Activated CD4-positive, alpha-beta memory T cell treated with anti-CD3 and anti-CD28 coated beads for 36 hours (primary cell): ENCODE results near the gene JCHAIN. TPM values are rescaled to one million over a fixed set of nuclear protein-coding genes. Genes with fewer than 3 reads are reported as not detected.
"Not testable (repeated sequence)": the region's sequence is repeated elsewhere in the genome, so short reads cannot be mapped to it uniquely, and the experiment has no call there.

Experiments
- CTCF ChIA-PET: fragments of 350-600 bp; sonication (Branson Sonifier 250); formaldehyde crosslinking; loops from one replicate; lab custom pipeline; 2021; ENCODE audit warnings: antibody characterized with exemption, inconsistent platforms; lab: Charles Lee
- POLR2A ChIA-PET: fragments of 350-600 bp; sonication (Branson Sonifier 250); formaldehyde crosslinking; loops from one replicate; lab custom pipeline; 2021; ENCODE audit warnings: antibody characterized with exemption; lab: Charles Lee
- DNase-seq: peaks from one replicate; pipeline ENCODE4 v3.0.0-alpha.2; 2020
- H3K27ac Mint-ChIP-seq: one replicate; pipeline ENCODE4 v1.8.0; 2021; ENCODE audit warnings: mixed read lengths
- H3K27me3 Mint-ChIP-seq: one replicate; pipeline ENCODE4 v1.8.0; 2021; ENCODE audit warnings: mixed read lengths
- H3K36me3 Mint-ChIP-seq: one replicate; pipeline ENCODE4 v1.8.0; 2021; ENCODE audit warnings: mixed read lengths
- H3K4me1 Mint-ChIP-seq: one replicate; pipeline ENCODE4 v1.8.0; 2021; ENCODE audit warnings: low read depth, mixed read lengths
- H3K4me3 Mint-ChIP-seq: one replicate; pipeline ENCODE4 v1.8.0; 2021; ENCODE audit warnings: mild to moderate bottlenecking, mixed read lengths
- H3K9me3 Mint-ChIP-seq: one replicate; pipeline ENCODE4 v1.8.0; 2021; ENCODE audit warnings: mixed read lengths
- intact Hi-C: fragments of 100-400 bp; cut with micrococcal nuclease; formaldehyde crosslinking; loops from one replicate; pipeline ENCODE4 v1.15.1; 2023
- total RNA-seq, 2 experiments: library from RNA; stranded (reverse); gene quantifications; one replicate each; pipeline ENCODE4 v1.2.3, GENCODE V29; 2021

JCHAIN gene
- total RNA-seq, 2 experiments from 2014 or later, result not detected

- POLR2A ChIA-PET, result no interaction called here
- intact Hi-C loops, result no loop called here
- H3K9me3 Mint-ChIP-seq, result no peaks in the 10 kb centered on the region
Measured at GRCh38 chr4:70667740-70668535, 1.6 kb upstream of the JCHAIN start.

GRCh38 chr4:70661309-70661922 lies 4.9 kb downstream of the JCHAIN start:
- DNase-seq, result peak; percentile 37
- H3K9me3 Mint-ChIP-seq, H3K27ac Mint-ChIP-seq, H3K4me3 Mint-ChIP-seq, H3K27me3 Mint-ChIP-seq, intact Hi-C loops, H3K36me3 Mint-ChIP-seq: not testable (repeated sequence)
- POLR2A ChIA-PET, result interaction anchor here (0.6 kb wide), 1 partner anchor 45 kb away, joined by 4 read pairs; no protein-coding TSS in a partner anchor
- CTCF ChIA-PET, result interaction anchor here (1.0 kb wide), 2 partner anchors 8 to 26 kb away, joined by 3 read pairs; no protein-coding TSS in a partner anchor
- H3K4me1 Mint-ChIP-seq, result peaks cover 10% of the 10 kb centered on the region

More at GRCh38 chr4:70667740-70668535, 1.6 kb upstream of the JCHAIN start:
- no peak for DNase-seq
- H3K27me3 Mint-ChIP-seq, result peaks cover 2% of the 10 kb centered on the region
- CTCF ChIA-PET, result interaction anchor here (0.6 to 1.9 kb wide), 3 partner anchors 16 to 134 kb away, joined by 3 to 4 read pairs (median 3); partner anchors contain the start of gene UTP3
- H3K4me1 Mint-ChIP-seq, result no peaks in the 10 kb centered on the region
- no peak overlapping the region for H3K27ac Mint-ChIP-seq
- no peaks in the 10 kb centered on the region for H3K36me3 Mint-ChIP-seq
- H3K4me3 Mint-ChIP-seq, result no peak overlapping the region

- Mint-ChIP-seq H3K4me1 (peaks cover 10% of the 10 kb centered on the region), H3K27ac (no peak overlapping the region), H3K4me3 (no peak overlapping the region), H3K9me3 (no peaks in the 10 kb centered on the region), H3K36me3 (no peaks in the 10 kb centered on the region), H3K27me3 (no peaks in the 10 kb centered on the region)
- intact Hi-C loops, result no loop called here
- ChIA-PET POLR2A (no interaction called here), CTCF (no interaction called here)
- DNase-seq, result no peak
Measured at GRCh38 chr4:70660106-70660505, 6.2 kb downstream of the JCHAIN start.

- intact Hi-C loops, result no loop called here
- peaks cover 10% of the 10 kb centered on the region for H3K4me1 Mint-ChIP-seq
- H3K27ac Mint-ChIP-seq, result no peak overlapping the region
- no peaks in the 10 kb centered on the region for H3K9me3 Mint-ChIP-seq
- no peaks in the 10 kb centered on the region for H3K36me3 Mint-ChIP-seq
- DNase-seq, result no peak
- no peak overlapping the region for H3K4me3 Mint-ChIP-seq
- ChIA-PET POLR2A (no interaction called here), CTCF (no interaction called here)
- H3K27me3 Mint-ChIP-seq, result peaks cover 3% of the 10 kb centered on the region
Measured at GRCh38 chr4:70658418-70658817, 7.9 kb downstream of the JCHAIN start.

GRCh38 chr4:70657326-70657725 lies 9.0 kb downstream of the JCHAIN start:
- Mint-ChIP-seq H3K36me3 (no peaks in the 10 kb centered on the region), H3K27ac (no peak overlapping the region), H3K4me1 (peaks cover 10% of the 10 kb centered on the region), H3K9me3 (no peaks in the 10 kb centered on the region), H3K27me3 (peaks cover 3% of the 10 kb centered on the region), H3K4me3 (no peak overlapping the region)
- ChIA-PET CTCF (no interaction called here), POLR2A (no interaction called here)
- intact Hi-C loops, result no loop called here
- no peak for DNase-seq

GRCh38 chr4:70654605-70655011 lies 11.7 kb downstream of the JCHAIN start:
- Mint-ChIP-seq H3K27me3 (peaks cover 3% of the 10 kb centered on the region), H3K4me3 (no peak overlapping the region), H3K4me1 (no peaks in the 10 kb centered on the region), H3K27ac (no peak overlapping the region), H3K9me3 (no peaks in the 10 kb centered on the region), H3K36me3 (no peaks in the 10 kb centered on the region)
- intact Hi-C loops, result no loop called here
- ChIA-PET CTCF (no interaction called here), POLR2A (no interaction called here)
- no peak for DNase-seq

GRCh38 chr4:70651864-70652506 lies 14.3 kb downstream of the JCHAIN start:
- DNase-seq, result no peak
- POLR2A ChIA-PET, result no interaction called here

GRCh38 chr4:70650741-70651140 lies 15.6 kb downstream of the JCHAIN start:
- intact Hi-C loops, H3K9me3 Mint-ChIP-seq, H3K4me3 Mint-ChIP-seq, CTCF ChIA-PET, H3K27me3 Mint-ChIP-seq, DNase-seq, H3K36me3 Mint-ChIP-seq, H3K4me1 Mint-ChIP-seq, POLR2A ChIA-PET, H3K27ac Mint-ChIP-seq: not testable (repeated sequence)

More at GRCh38 chr4:70651864-70652506, 14.3 kb downstream of the JCHAIN start:
- no peaks in the 10 kb centered on the region for H3K36me3 Mint-ChIP-seq
- no peaks in the 10 kb centered on the region for H3K9me3 Mint-ChIP-seq
- intact Hi-C loops, result loop anchor here (1.0 kb wide), 1 partner anchor 36 kb away; the partner anchor contains the start of gene UTP3
- peaks cover 3% of the 10 kb centered on the region for H3K27me3 Mint-ChIP-seq
- H3K27ac Mint-ChIP-seq, result no peak overlapping the region
- no peak overlapping the region for H3K4me3 Mint-ChIP-seq
- H3K4me1 Mint-ChIP-seq, result no peaks in the 10 kb centered on the region
- CTCF ChIA-PET, result interaction anchor here (0.7 to 1.5 kb wide), 18 partner anchors 9 to 536 kb away, joined by 3 to 7 read pairs (median 3); no protein-coding TSS in a partner anchor

GRCh38 chr4:70640192-70640591 lies 26.1 kb downstream of the JCHAIN start:
- H3K9me3 Mint-ChIP-seq, result no peaks in the 10 kb centered on the region
- peaks cover 6% of the 10 kb centered on the region for H3K4me1 Mint-ChIP-seq
- ChIA-PET CTCF (interaction anchor here (1.0 kb wide), 1 partner anchor 12 kb away, joined by 4 read pairs; no protein-coding TSS in a partner anchor), POLR2A (no interaction called here)
- intact Hi-C loops, result no loop called here
- H3K4me3 Mint-ChIP-seq, result peak overlapping the region; percentile 10
- DNase-seq, result no peak
- peaks cover 2% of the 10 kb centered on the region for H3K27me3 Mint-ChIP-seq
- peak overlapping the region; percentile 47 for H3K27ac Mint-ChIP-seq
- H3K36me3 Mint-ChIP-seq, result no peaks in the 10 kb centered on the region

- Mint-ChIP-seq H3K27ac (no peak overlapping the region), H3K27me3 (peaks cover 11% of the 10 kb centered on the region), H3K4me1 (peaks cover 6% of the 10 kb centered on the region), H3K4me3 (no peak overlapping the region), H3K36me3 (no peaks in the 10 kb centered on the region), H3K9me3 (no peaks in the 10 kb centered on the region)
- intact Hi-C loops, result no loop called here
- ChIA-PET CTCF (no interaction called here), POLR2A (no interaction called here)
- no peak for DNase-seq
Measured at GRCh38 chr4:70637239-70637913, 28.9 kb downstream of the JCHAIN start.

- no peak for DNase-seq
- H3K9me3 Mint-ChIP-seq, result no peaks in the 10 kb centered on the region
- intact Hi-C loops, result no loop called here
- no peaks in the 10 kb centered on the region for H3K4me1 Mint-ChIP-seq
- no peak overlapping the region for H3K27ac Mint-ChIP-seq
- ChIA-PET POLR2A (no interaction called here), CTCF (interaction anchor here (0.9 kb wide), 1 partner anchor 17 kb away, joined by 3 read pairs; no protein-coding TSS in a partner anchor)
- no peaks in the 10 kb centered on the region for H3K36me3 Mint-ChIP-seq
- H3K27me3 Mint-ChIP-seq, result peaks cover 9% of the 10 kb centered on the region
- no peak overlapping the region for H3K4me3 Mint-ChIP-seq
Measured at GRCh38 chr4:70634482-70634881, 31.8 kb downstream of the JCHAIN start.
